ENCODE data around the gene UBAP1.
"Not testable (repeated sequence)": the region's sequence is repeated elsewhere in the genome, so short reads cannot be mapped to it uniquely, and the experiment has no call there.

Gene UBAP1

GRCh38 chr9:34271265-34272006 is 92.6 kb downstream of the UBAP1 start:
- DNase-seq, result no peak

DNA sequence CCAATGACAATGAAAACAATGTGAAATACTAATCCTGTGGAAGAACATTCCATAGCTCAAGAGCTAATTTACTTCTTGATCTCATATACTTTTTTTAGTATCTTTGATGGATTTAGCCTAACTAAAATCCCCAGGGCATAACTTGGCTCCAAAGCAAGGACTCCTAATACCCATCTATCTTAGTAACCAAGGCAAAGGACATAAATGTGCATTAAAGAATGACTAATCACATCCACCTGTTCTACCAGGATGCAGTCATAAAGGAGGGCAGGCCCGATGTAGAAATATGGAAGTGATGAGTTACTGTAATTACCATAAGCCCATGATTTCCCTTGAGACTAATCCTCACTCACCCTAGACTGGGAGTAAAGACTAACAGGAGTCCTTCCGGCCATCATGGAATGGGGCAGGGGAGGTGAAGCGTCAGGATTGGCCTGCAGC is 93.3 kb downstream of the UBAP1 start:
- DNase-seq, result no peak

GRCh38 chr9:34273588-34273987 is 94.7 kb downstream of the UBAP1 start:
- DNase-seq, result not testable (repeated sequence)

- DNase-seq, result no peak
Measured at GRCh38 chr9:34275811-34276210, 97.0 kb downstream of the UBAP1 start.

- DNase-seq, result no peak
Measured at GRCh38 chr9:34276772-34277171, 97.9 kb downstream of the UBAP1 start.

DNA sequence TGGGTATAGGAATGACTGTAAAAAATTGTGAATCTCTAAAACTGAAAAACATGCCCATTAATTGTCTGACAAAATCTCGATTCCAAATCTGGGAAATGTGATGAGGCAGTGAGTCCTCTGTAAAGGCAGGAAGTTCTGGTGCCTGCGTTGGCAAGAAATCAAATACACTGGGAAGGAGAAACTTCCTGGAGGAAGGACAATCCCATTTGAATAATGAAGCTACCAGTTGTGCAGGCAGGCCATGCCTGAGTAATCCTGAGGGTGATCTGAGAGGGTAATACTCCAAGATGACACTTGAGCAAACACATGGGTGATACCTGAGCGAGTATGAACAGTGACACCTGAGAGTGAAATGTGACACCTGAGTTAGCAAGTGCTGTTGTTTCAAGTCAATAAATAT is 100.6 kb downstream of the UBAP1 start:
- no peak for DNase-seq

DNA sequence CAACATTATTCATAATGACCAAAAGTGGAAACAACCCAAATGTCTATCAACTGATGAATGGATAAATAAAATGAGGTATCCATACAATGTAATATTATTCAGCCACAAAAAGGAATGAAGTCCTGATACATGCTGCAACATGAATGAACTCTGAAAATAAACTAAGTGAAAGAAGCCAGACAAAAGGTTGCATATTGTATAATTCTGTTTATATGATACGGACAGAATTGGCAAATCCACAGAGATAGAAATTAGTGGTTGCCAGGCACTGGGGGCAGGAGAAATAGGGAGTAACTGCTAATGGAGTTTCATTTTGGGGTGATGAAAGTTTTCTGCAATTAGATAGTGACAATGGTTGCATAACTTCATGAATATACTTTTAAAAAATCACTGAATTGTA is 103.3 kb downstream of the UBAP1 start:
- no peak for DNase-seq

- DNase-seq, result no peak
Measured at GRCh38 chr9:34289159-34289558, 110.3 kb downstream of the UBAP1 start.

DNA sequence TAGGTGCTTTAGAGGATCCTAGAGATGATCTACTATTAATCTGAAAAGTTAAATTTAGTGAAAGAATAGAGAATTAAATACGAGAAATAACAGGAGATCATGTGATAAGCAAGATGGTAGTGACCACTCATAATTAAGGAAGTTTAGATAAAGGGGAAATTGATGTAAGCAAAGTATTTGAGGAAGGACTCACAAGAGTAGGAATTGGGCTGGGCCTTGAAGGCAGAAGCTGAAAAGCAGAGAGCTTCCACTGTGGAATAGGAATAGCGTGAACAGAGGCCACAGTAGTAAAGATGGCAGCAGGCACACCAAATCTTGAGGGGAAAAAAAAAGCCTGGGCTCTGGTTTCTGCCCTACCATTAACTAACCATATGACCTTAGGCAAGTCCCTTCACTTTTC is 112.2 kb downstream of the UBAP1 start:
- no peak for DNase-seq

- no peak for DNase-seq
Measured at GRCh38 chr9:34291423-34291822, 112.6 kb downstream of the UBAP1 start.

DNA sequence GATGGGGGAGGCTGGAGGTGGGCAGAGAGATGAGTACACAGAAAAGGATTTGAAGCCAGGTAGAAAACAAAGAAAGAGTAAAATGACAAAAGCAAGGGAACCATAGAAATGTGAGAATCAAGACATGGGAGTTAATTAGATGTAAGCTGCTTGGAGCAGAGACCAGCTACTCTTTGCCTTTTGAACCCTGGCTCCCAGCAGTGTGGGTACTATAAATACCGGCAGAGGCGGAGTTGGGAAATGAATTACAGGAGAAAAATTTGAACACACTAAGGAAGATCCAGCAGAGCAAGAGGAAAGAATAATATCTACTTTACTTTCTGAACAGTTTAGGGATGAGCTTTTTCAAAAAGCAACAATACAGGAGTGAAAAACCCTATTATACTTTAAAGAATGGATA is 113.7 kb downstream of the UBAP1 start:
- no peak for DNase-seq

GRCh38 chr9:34301064-34301463 is 122.2 kb downstream of the UBAP1 start:
- not testable (repeated sequence) for DNase-seq

All from stimulated activated naive CD4-positive, alpha-beta T cell treated with Interleukin-2 at 50 U/mL for 16 hours (primary cell).